GM12891 (cell line): Measurements from ENCODE around the gene ZDHHC17.

Source experiments
- POLR2A ChIP-seq: IDR thresholded peaks from 2 replicates; pipeline ENCODE4 v1.6.1; 2011; ENCODE audit warnings: low read depth, low read length, control low read depth
- TAF1 ChIP-seq: IDR thresholded peaks from 2 replicates; pipeline ENCODE4 v1.6.1; 2011; ENCODE audit warnings: low read depth, low read length, control low read depth

DNA sequence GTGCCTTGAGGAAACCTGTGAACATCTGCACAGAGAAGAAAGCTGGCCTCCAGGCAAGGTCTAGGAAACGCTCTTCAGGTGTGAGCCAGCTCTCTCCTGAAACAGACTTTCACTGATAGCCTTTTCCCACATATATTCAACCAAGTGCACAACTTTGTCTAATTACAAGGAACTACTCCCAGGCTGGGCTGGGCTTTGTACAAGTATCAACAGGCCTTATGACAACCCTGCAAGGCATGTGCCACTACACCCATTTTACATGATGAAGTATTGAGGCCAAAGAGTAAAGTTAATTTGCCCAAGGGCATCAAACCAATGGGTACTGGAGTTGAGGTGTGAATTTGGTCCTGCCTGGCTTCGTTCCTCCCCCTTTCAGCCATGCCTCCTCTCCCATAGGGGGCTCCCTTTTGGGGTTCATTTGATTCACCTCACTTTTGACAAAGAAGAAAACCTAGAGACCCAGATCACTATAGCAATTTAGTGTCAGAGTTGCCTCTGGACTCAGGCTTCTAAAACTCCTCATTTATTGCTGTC lies 112.8 kb downstream of the ZDHHC17 start:
- TF ChIP-seq POLR2A (no peak), TAF1 (no peak)
